KMS-11 (cell line): ENCODE data around the gene KATNAL2.
A peak's percentile ranks its signal among the peaks of the same experiment; 100 is the strongest.

Experiments used
- H2AFZ ChIP-seq: fragments of 200-600 bp; sonication (generic); 2 replicates; pipeline ENCODE4 v1.6.1; 2016; ENCODE audit warnings: antibody characterized with exemption, mixed run types, low read depth
- H3K27ac ChIP-seq: fragments of 200-600 bp; sonication (generic); 2 replicates; pipeline ENCODE4 v1.6.1; 2016; ENCODE audit warnings: mild to moderate bottlenecking, mixed run types
- H3K27me3 ChIP-seq: fragments of 200-600 bp; sonication (generic); 2 replicates; pipeline ENCODE4 v1.6.1; 2017; ENCODE audit warnings: mild to moderate bottlenecking, low read depth, mixed run types, moderate library complexity; ENCODE audit not compliant: insufficient read depth
- H3K36me3 ChIP-seq: fragments of 200-600 bp; sonication (generic); 2 replicates; pipeline ENCODE4 v1.6.1; 2017; ENCODE audit warnings: mild to moderate bottlenecking, mixed run types; ENCODE audit not compliant: insufficient read depth
- H3K4me1 ChIP-seq: fragments of 200-600 bp; sonication (generic); 2 replicates; pipeline ENCODE4 v1.6.1; 2016; ENCODE audit warnings: mild to moderate bottlenecking, low read depth, mixed run types; ENCODE audit not compliant: poor library complexity, severe bottlenecking
- H3K4me2 ChIP-seq: fragments of 200-600 bp; sonication (generic); 2 replicates; pipeline ENCODE4 v1.7.0; 2016; ENCODE audit warnings: mild to moderate bottlenecking, mixed run types
- H3K4me3 ChIP-seq: fragments of 200-600 bp; sonication (generic); IDR thresholded peaks from 2 replicates; pipeline ENCODE4 v1.6.1; 2017; ENCODE audit warnings: low read depth, low read length, mixed read lengths; ENCODE audit not compliant: insufficient read depth
- H3K79me2 ChIP-seq: fragments of 200-600 bp; sonication (generic); 2 replicates; pipeline ENCODE4 v1.6.1; 2016; ENCODE audit warnings: low read depth, mixed run types; ENCODE audit not compliant: insufficient read depth
- H3K9ac ChIP-seq: fragments of 200-600 bp; sonication (generic); 2 replicates; pipeline ENCODE4 v1.6.1; 2016; ENCODE audit warnings: mild to moderate bottlenecking, mixed run types
- H4K20me1 ChIP-seq: fragments of 200-600 bp; sonication (generic); 2 replicates; pipeline ENCODE4 v1.6.1; 2016; ENCODE audit warnings: mild to moderate bottlenecking, mixed run types; ENCODE audit not compliant: insufficient read depth
- TF ChIP-seq, protein P1 (sequence below): fragments of 200-600 bp; sonication (generic); conservative IDR thresholded peaks from 2 replicates; pipeline ENCODE4 v1.6.1; 2017; ENCODE audit warnings: low read depth, mild to moderate bottlenecking, antibody characterized with exemption, low read length, moderate library complexity, mixed read lengths

Gene KATNAL2

DNA sequence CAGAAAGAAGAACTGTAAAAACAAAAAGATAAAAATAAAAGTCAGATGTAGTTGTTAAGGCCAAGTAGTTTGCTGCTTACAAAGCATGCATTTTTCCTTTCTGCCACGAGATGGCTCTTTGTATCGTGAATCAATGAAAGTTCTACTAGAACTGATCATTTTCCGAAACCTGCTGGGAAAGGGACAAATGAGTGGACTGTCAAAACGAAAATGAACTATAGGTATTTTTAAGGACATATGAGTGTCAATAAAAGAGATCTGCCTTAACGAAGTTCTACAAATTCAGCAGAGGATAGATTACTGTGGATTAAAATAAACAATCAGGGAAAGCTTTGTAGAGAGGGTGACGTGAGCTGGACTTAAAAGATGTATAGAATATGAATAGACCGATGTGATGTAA is 133.1 kb downstream of the KATNAL2 start:
- H3K27me3 ChIP-seq = no peaks in the 10 kb centered on the region
- no peaks in the 10 kb centered on the region for H3K36me3 ChIP-seq
- no peak overlapping the region for H3K27ac ChIP-seq
- no peak overlapping the region for H3K9ac ChIP-seq
- no peak overlapping the region for H3K4me2 ChIP-seq
- H3K79me2 ChIP-seq = no peaks in the 10 kb centered on the region
- H3K4me1 ChIP-seq = no peaks in the 10 kb centered on the region
- H3K4me3 ChIP-seq = no peak overlapping the region
- TF ChIP-seq, protein P1, sequence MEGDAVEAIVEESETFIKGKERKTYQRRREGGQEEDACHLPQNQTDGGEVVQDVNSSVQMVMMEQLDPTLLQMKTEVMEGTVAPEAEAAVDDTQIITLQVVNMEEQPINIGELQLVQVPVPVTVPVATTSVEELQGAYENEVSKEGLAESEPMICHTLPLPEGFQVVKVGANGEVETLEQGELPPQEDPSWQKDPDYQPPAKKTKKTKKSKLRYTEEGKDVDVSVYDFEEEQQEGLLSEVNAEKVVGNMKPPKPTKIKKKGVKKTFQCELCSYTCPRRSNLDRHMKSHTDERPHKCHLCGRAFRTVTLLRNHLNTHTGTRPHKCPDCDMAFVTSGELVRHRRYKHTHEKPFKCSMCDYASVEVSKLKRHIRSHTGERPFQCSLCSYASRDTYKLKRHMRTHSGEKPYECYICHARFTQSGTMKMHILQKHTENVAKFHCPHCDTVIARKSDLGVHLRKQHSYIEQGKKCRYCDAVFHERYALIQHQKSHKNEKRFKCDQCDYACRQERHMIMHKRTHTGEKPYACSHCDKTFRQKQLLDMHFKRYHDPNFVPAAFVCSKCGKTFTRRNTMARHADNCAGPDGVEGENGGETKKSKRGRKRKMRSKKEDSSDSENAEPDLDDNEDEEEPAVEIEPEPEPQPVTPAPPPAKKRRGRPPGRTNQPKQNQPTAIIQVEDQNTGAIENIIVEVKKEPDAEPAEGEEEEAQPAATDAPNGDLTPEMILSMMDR = peak; percentile 90
- no peak overlapping the region for H2AFZ ChIP-seq
- H4K20me1 ChIP-seq = no peaks in the 10 kb centered on the region

DNA sequence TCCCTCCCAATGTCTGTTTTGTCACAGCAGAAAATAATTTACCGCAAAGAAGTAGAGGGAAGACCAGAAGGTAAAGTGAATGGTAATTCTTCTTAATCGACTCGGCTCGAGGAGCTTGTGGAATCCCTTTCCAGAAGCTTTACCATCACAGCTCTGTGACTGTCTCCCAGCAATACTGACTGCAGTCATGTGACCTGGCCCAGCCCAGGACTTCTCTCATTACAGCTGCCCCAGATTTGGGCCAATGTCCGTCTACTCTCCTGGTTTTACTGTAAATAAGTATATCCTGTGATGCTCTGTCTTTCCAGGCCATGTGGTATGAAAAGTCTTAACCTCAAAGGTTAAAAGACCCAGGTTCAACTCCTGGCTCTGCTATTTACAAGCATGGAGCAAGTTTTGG is 137.0 kb downstream of the KATNAL2 start:
- Histone ChIP-seq H4K20me1 (no peaks in the 10 kb centered on the region), H2AFZ (no peak overlapping the region), H3K4me3 (no peak overlapping the region), H3K9ac (no peak overlapping the region), H3K4me2 (no peak overlapping the region), H3K27me3 (no peaks in the 10 kb centered on the region), H3K4me1 (no peaks in the 10 kb centered on the region), H3K36me3 (no peaks in the 10 kb centered on the region), H3K27ac (no peak overlapping the region), H3K79me2 (no peaks in the 10 kb centered on the region)
- TF ChIP-seq, protein P1 = no peak

DNA sequence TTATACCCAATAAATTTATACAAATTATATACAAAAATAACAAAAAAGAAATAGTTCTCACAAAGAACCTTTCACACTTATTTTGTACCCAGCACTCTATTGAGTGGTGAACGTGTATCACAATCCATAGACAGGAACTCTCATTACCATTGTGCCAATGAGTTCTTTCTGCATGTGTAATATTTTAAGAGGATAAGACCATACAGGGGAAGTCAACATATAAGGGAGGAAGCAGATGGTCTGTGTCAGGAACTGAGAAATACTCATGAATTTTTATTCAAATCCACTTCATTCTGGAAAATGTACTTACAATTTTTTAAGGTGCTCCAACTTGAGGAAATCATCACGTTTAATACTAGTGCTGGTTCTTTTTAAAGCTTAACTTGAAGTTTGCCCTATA is 145.1 kb downstream of the KATNAL2 start:
- H4K20me1 ChIP-seq = no peaks in the 10 kb centered on the region
- no peak overlapping the region for H3K4me3 ChIP-seq
- H3K27me3 ChIP-seq = no peaks in the 10 kb centered on the region
- H3K4me2 ChIP-seq = no peak overlapping the region
- H3K27ac ChIP-seq = no peak overlapping the region
- H3K79me2 ChIP-seq = no peaks in the 10 kb centered on the region
- H3K9ac ChIP-seq = no peak overlapping the region
- H3K36me3 ChIP-seq = no peaks in the 10 kb centered on the region
- H3K4me1 ChIP-seq = no peaks in the 10 kb centered on the region
- TF ChIP-seq, protein P1 = no peak
- H2AFZ ChIP-seq = no peak overlapping the region

DNA sequence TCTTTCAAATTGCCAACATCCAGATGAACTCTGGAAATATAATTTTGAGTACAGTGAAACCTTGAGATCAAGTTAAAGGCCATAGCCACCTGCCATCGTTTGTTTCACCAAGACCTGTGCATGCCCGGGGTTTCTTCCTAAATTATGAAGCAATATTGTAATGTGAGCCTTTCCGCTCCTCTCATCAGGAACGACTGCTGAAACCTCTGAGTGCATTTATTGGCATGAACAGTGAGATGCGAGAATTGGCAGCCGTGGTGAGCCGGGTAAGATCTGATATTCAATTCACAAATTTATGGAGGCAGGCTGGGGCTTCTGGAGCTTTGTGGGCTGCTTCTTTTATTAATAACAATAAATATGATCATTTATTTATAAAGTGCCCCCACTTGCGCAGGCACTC is 145.7 kb downstream of the KATNAL2 start:
- Histone ChIP-seq H3K4me3 (no peak overlapping the region), H2AFZ (no peak overlapping the region), H3K36me3 (no peaks in the 10 kb centered on the region), H3K9ac (no peak overlapping the region), H3K27me3 (no peaks in the 10 kb centered on the region), H3K4me2 (no peak overlapping the region), H3K4me1 (no peaks in the 10 kb centered on the region), H3K27ac (no peak overlapping the region), H4K20me1 (no peaks in the 10 kb centered on the region), H3K79me2 (no peaks in the 10 kb centered on the region)
- TF ChIP-seq, protein P1 = no peak
